ENCODE measurements around the gene IER2.

- no peak for TF ChIP-seq CTCF (IDR thresholded peaks at IDR 0.05)
- no peak for TF ChIP-seq POLR2A (IDR thresholded peaks at IDR 0.05)
Measured at GRCh38 chr19:13164343-13165161, 14.3 kb downstream of the IER2 start.

Measured in heart left ventricle (tissue), 13 donors.